Effector memory CD8-positive, alpha-beta T cell (primary cell): ENCODE data around the gene FBLN1.

Experiments used
- ATAC-seq: fragments of 150-1000 bp; cut with Tn5 transposase; replicated peaks from 2 replicates; pipeline ENCODE4 v1.10.0; 2021; ENCODE audit warnings: mild to moderate bottlenecking, moderate library complexity
- DNase-seq, 3 experiments: peaks; one replicate each; pipeline ENCODE4 v3.0.0; 2021
- H3K27ac Mint-ChIP-seq, 2 donors: one replicate each; pipeline ENCODE4 v1.8.0; 2022; ENCODE audit warnings: mild to moderate bottlenecking in 2 of 2, mixed read lengths in 2 of 2, moderate library complexity in 2 of 2
- H3K27me3 Mint-ChIP-seq, 2 donors: one replicate each; pipeline ENCODE4 v1.8.0; 2022; ENCODE audit warnings: mixed read lengths in 2 of 2
- H3K36me3 Mint-ChIP-seq: one replicate; pipeline ENCODE4 v1.8.0; 2022; ENCODE audit warnings: mild to moderate bottlenecking, moderate library complexity, mixed read lengths; ENCODE audit not compliant: insufficient read depth
- H3K4me1 Mint-ChIP-seq, 2 donors: one replicate each; pipeline ENCODE4 v1.8.0; 2022; ENCODE audit warnings: low read depth in 2 of 2, mixed read lengths in 2 of 2
- H3K4me3 Mint-ChIP-seq, 2 donors: one replicate each; pipeline ENCODE4 v1.8.0; 2022; ENCODE audit warnings: mild to moderate bottlenecking in 2 of 2, mixed read lengths in 2 of 2, moderate library complexity in 2 of 2
- H3K9me3 Mint-ChIP-seq, 2 donors: one replicate each; pipeline ENCODE4 v1.8.0; 2022; ENCODE audit warnings: mixed read lengths in 2 of 2

FBLN1 gene

GRCh38 chr22:45503050-45503815, 550 bp downstream of the FBLN1 start:
- peaks cover 0 to 3% of the 10 kb centered on the region in 2 donors for H3K4me1 Mint-ChIP-seq
- H3K36me3 Mint-ChIP-seq: no peaks in the 10 kb centered on the region
- H3K27me3 Mint-ChIP-seq: peaks cover 47 to 89% of the 10 kb centered on the region in 2 donors
- H3K9me3 Mint-ChIP-seq: no peaks in the 10 kb centered on the region
- peak overlapping the region in 1 of 2 donors; percentile 25 for H3K4me3 Mint-ChIP-seq
- DNase-seq (no peak), ATAC-seq (no peak)
- H3K27ac Mint-ChIP-seq: no peak overlapping the region

DNA sequence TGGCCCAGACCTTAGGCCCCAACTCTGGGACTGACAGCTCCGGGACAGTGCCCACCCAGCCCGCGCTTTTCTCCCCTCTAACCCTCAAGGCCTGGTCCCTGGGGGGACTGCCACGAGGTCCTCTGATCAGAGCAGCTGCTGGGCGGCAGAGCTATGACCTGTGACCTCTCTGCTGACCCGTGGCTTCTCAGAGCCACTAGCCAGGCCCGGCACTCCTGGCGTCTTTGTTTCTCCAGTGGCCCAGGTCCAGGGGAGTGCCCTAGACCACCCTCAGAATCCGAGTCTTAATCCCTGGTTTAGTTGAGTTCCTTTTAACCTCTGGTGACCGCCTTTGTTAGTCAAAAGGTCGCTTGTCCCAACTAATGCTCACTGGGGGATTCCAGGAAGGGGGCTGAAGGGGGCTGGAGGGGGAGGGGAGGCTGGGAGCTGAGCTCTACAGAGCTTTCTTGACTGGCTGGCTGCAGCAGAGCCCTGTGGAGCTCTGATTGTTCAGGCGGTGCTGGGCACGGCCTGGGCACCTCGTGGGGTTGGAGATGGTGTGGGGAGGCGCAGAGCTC, 1.2 kb downstream of the FBLN1 start:
- ATAC-seq (no peak), DNase-seq (no peak)
- H3K9me3 Mint-ChIP-seq: no peaks in the 10 kb centered on the region
- peaks cover 52 to 89% of the 10 kb centered on the region in 2 donors for H3K27me3 Mint-ChIP-seq
- peaks cover 0 to 3% of the 10 kb centered on the region in 2 donors for H3K4me1 Mint-ChIP-seq
- H3K4me3 Mint-ChIP-seq: peak overlapping the region in 1 of 2 donors; percentile 47
- no peaks in the 10 kb centered on the region for H3K36me3 Mint-ChIP-seq
- no peak overlapping the region for H3K27ac Mint-ChIP-seq

GRCh38 chr22:45504373-45505341, 2.0 kb downstream of the FBLN1 start:
- ATAC-seq (no peak), DNase-seq (no peak)
- Mint-ChIP-seq H3K36me3 (no peaks in the 10 kb centered on the region), H3K9me3 (no peaks in the 10 kb centered on the region), H3K27ac (no peak overlapping the region), H3K4me1 (peaks cover 0 to 3% of the 10 kb centered on the region in 2 donors), H3K27me3 (peaks cover 55 to 88% of the 10 kb centered on the region in 2 donors), H3K4me3 (no peak overlapping the region)

GRCh38 chr22:45505991-45506747, 3.5 kb downstream of the FBLN1 start:
- no peaks in the 10 kb centered on the region for H3K9me3 Mint-ChIP-seq
- H3K27me3 Mint-ChIP-seq: peaks cover 39 to 73% of the 10 kb centered on the region in 2 donors
- DNase-seq: no peak
- no peak overlapping the region for H3K27ac Mint-ChIP-seq
- H3K36me3 Mint-ChIP-seq: no peaks in the 10 kb centered on the region
- ATAC-seq: no peak
- H3K4me3 Mint-ChIP-seq: no peak overlapping the region
- peaks cover 0 to 3% of the 10 kb centered on the region in 2 donors for H3K4me1 Mint-ChIP-seq

GRCh38 chr22:45506816-45507360, 4.2 kb downstream of the FBLN1 start:
- Mint-ChIP-seq H3K4me1 (peaks cover 0 to 3% of the 10 kb centered on the region in 2 donors), H3K4me3 (no peak overlapping the region), H3K36me3 (no peaks in the 10 kb centered on the region), H3K9me3 (no peaks in the 10 kb centered on the region), H3K27ac (no peak overlapping the region), H3K27me3 (peaks cover 36 to 67% of the 10 kb centered on the region in 2 donors)
- ATAC-seq (no peak), DNase-seq (no peak)

DNA sequence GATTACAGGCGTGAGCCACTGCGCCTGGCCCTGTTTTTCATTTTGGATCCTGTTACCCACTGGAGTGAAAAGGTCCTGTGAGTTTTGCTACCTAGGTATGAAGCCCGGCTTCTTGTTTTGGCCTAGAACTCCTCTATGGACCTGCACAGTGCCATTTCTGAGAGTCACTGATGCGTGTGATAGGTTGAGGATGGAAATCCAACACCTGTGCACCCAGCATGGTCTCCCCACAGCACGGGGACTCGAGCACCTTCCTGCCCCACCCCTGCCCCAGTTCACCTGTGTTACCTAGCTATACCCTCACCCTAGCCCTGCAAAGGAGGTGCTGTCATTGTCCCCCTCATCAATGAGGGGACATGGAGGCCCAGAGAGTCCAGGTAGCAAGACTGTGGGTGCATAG, 5.1 kb downstream of the FBLN1 start:
- H3K27me3 Mint-ChIP-seq: peaks cover 41 to 69% of the 10 kb centered on the region in 2 donors
- H3K9me3 Mint-ChIP-seq: no peaks in the 10 kb centered on the region
- peaks cover 0 to 3% of the 10 kb centered on the region in 2 donors for H3K4me1 Mint-ChIP-seq
- H3K27ac Mint-ChIP-seq: no peak overlapping the region
- H3K4me3 Mint-ChIP-seq: no peak overlapping the region
- DNase-seq (no peak), ATAC-seq (no peak)
- H3K36me3 Mint-ChIP-seq: no peaks in the 10 kb centered on the region

DNA sequence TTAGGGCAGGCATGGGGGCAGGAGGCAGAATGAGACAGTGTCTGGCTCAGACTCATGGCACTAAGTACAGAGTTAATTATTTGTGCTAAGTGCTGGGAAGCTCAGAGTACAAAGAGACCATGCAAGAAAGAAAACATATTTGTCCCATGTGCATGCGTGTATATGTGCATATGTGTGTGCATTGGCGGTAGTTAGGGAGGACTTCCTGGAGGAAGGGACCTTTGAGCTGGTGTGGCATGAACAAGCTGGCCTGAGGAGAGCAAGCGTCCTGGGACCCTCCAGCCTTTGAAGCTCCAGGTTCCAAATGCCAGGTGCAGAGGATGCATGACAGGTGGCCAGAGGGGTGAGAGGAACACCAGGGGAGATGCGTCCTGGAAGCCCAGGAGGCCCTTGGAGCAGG, 6.1 kb downstream of the FBLN1 start:
- no peaks in the 10 kb centered on the region for H3K36me3 Mint-ChIP-seq
- no peak overlapping the region for H3K27ac Mint-ChIP-seq
- ATAC-seq (no peak), DNase-seq (no peak)
- peaks cover 0 to 1% of the 10 kb centered on the region in 2 donors for H3K4me1 Mint-ChIP-seq
- H3K4me3 Mint-ChIP-seq: no peak overlapping the region
- H3K27me3 Mint-ChIP-seq: peaks cover 42 to 65% of the 10 kb centered on the region in 2 donors
- H3K9me3 Mint-ChIP-seq: no peaks in the 10 kb centered on the region

- DNase-seq: no peak
- Mint-ChIP-seq H3K9me3 (no peaks in the 10 kb centered on the region), H3K36me3 (no peaks in the 10 kb centered on the region), H3K4me1 (no peaks in the 10 kb centered on the region), H3K27ac (no peak overlapping the region), H3K4me3 (no peak overlapping the region), H3K27me3 (peaks cover 43 to 65% of the 10 kb centered on the region in 2 donors)
- ATAC-seq: no peak
Observed at GRCh38 chr22:45510376-45511232, 7.9 kb downstream of the FBLN1 start.

- Mint-ChIP-seq H3K27ac (no peak overlapping the region), H3K27me3 (peaks cover 46 to 65% of the 10 kb centered on the region in 2 donors), H3K4me3 (no peak overlapping the region), H3K36me3 (no peaks in the 10 kb centered on the region), H3K9me3 (no peaks in the 10 kb centered on the region), H3K4me1 (no peaks in the 10 kb centered on the region)
- ATAC-seq (no peak), DNase-seq (no peak)
Observed at GRCh38 chr22:45511847-45512261, 9.2 kb downstream of the FBLN1 start.

- DNase-seq (no peak), ATAC-seq (no peak)
- Mint-ChIP-seq H3K36me3 (no peaks in the 10 kb centered on the region), H3K27ac (no peak overlapping the region), H3K27me3 (peaks cover 46 to 63% of the 10 kb centered on the region in 2 donors), H3K9me3 (no peaks in the 10 kb centered on the region), H3K4me3 (no peak overlapping the region), H3K4me1 (no peaks in the 10 kb centered on the region)
Observed at GRCh38 chr22:45512363-45512762, 9.7 kb downstream of the FBLN1 start.

DNA sequence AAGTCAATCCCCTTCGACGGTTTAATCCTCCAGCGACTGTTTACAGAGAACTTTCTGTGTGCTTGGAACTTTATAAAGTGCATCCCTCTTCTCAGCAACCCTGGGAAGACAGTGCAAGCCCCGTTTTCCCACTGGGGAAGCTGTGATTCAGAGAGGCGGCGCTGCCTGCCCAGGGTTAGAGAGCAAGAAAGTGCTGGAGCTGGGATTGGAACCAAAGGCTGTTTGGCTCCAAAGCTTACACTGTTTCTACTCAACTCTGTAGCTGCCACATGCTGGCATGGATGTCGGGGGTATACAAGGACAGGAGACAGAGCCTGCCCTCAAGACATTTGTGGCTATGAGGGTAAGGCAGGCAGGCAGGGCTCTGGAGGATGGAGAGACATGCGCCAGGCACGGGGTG, 13.0 kb downstream of the FBLN1 start:
- no peaks in the 10 kb centered on the region for H3K36me3 Mint-ChIP-seq
- H3K9me3 Mint-ChIP-seq: no peaks in the 10 kb centered on the region
- no peak overlapping the region for H3K4me3 Mint-ChIP-seq
- DNase-seq (no peak), ATAC-seq (no peak)
- no peak overlapping the region for H3K27ac Mint-ChIP-seq
- peaks cover 38 to 59% of the 10 kb centered on the region in 2 donors for H3K27me3 Mint-ChIP-seq
- no peaks in the 10 kb centered on the region for H3K4me1 Mint-ChIP-seq

DNA sequence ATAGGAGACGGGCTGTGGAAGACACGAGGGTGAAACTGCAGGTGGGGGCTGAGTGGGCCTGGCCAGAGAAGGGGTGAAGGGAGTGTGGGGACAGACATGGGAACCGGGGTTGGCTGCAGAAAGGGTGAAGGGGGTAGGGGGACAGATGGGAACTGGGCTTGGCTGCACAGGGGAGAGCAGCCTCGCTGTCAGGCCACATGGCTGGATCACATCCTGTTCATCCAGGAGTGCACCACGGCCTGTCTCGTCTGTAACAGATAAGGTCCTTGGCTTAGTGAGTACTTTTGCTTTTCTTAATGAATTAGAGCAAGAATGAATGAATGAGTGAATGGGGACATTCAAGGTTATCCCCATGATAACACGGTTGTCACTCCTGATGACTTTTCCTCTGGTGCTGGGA, 13.5 kb downstream of the FBLN1 start:
- H3K9me3 Mint-ChIP-seq: no peaks in the 10 kb centered on the region
- ATAC-seq: no peak
- no peaks in the 10 kb centered on the region for H3K36me3 Mint-ChIP-seq
- peaks cover 38 to 64% of the 10 kb centered on the region in 2 donors for H3K27me3 Mint-ChIP-seq
- H3K4me1 Mint-ChIP-seq: no peaks in the 10 kb centered on the region
- no peak for DNase-seq
- H3K4me3 Mint-ChIP-seq: no peak overlapping the region
- H3K27ac Mint-ChIP-seq: no peak overlapping the region
